HepG2 (cell line): Measurements from ENCODE around the gene GRB10. TPM values are rescaled to one million over a fixed set of nuclear protein-coding genes. Genes with fewer than 3 reads are reported as not detected.

Source experiments
- BCL6 ChIP-seq: IDR thresholded peaks from 2 replicates; pipeline ENCODE4 v1.6.1; 2016; ENCODE audit warnings: missing genetic modification reagents, missing compliant biosample characterization
- CREB1 ChIP-seq, 2 experiments: fragments of 450-650 bp in 1 of 2; IDR thresholded peaks; 2 replicates each; pipeline ENCODE4 v1.6.1; 2016 to 2017; ENCODE audit warnings: control low read depth in 1 of 2, mild to moderate bottlenecking in 1 of 2, missing compliant biosample characterization in 1 of 2, missing genetic modification characterization in 1 of 2
- DPF2 ChIP-seq: sonication (generic); formaldehyde crosslinking; IDR thresholded peaks from 2 replicates; pipeline ENCODE4 v1.4.0; 2020; ENCODE audit warnings: mild to moderate bottlenecking, low read depth, missing genetic modification reagents, borderline replicate concordance
- FOXA1 ChIP-seq, 2 experiments: fragments of 450-650 bp in 1 of 2; sonication (generic) in 1 of 2; formaldehyde crosslinking in 1 of 2; IDR thresholded peaks; 2 replicates each; pipeline versions ENCODE4 v1.4.0 to v1.6.1; 2016 to 2020; ENCODE audit warnings: missing genetic modification reagents in 1 of 2
- GTF3A ChIP-seq: sonication (generic); formaldehyde crosslinking; conservative IDR thresholded peaks from 2 replicates; pipeline ENCODE4 v1.4.0; 2020; ENCODE audit warnings: mild to moderate bottlenecking, missing genetic modification reagents
- GZF1 ChIP-seq: sonication (generic); formaldehyde crosslinking; IDR thresholded peaks from 2 replicates; pipeline ENCODE4 v1.5.1; 2020; ENCODE audit warnings: mild to moderate bottlenecking, missing genetic modification reagents
- HHEX ChIP-seq: IDR thresholded peaks from 2 replicates; pipeline ENCODE4 v1.6.1; 2016; ENCODE audit warnings: control low read depth
- KDM6A ChIP-seq: IDR thresholded peaks from 2 replicates; pipeline ENCODE4 v1.6.1; 2016; ENCODE audit warnings: low read depth
- MED1 ChIP-seq: sonication (generic); formaldehyde crosslinking; IDR thresholded peaks from 2 replicates; pipeline ENCODE4 v1.4.0; 2020; ENCODE audit warnings: missing genetic modification reagents
- MIER2 ChIP-seq: IDR thresholded peaks from 2 replicates; pipeline ENCODE4 v1.6.1; 2016; ENCODE audit warnings: missing biosample characterization, missing genetic modification reagents
- MIER3 ChIP-seq: IDR thresholded peaks from 2 replicates; pipeline ENCODE4 v1.6.1; 2016; ENCODE audit warnings: missing compliant biosample characterization, borderline replicate concordance
- NKX3-1 ChIP-seq: sonication (generic); formaldehyde crosslinking; IDR thresholded peaks from 2 replicates; pipeline ENCODE4 v1.5.0; 2020; ENCODE audit warnings: missing genetic modification reagents
- PRMT3 ChIP-seq: sonication (generic); formaldehyde crosslinking; IDR thresholded peaks from 2 replicates; pipeline ENCODE4 v1.8.1; 2022; ENCODE audit warnings: low read depth, mild to moderate bottlenecking, moderate library complexity, missing genetic modification reagents, borderline replicate concordance
- RBFOX2 ChIP-seq: fragments of 200-400 bp; formaldehyde crosslinking; IDR thresholded peaks from 2 replicates; pipeline ENCODE4 v1.6.1; 2017; ENCODE audit warnings: low read depth, mild to moderate bottlenecking, low read length
- REXO4 ChIP-seq: sonication (generic); formaldehyde crosslinking; IDR thresholded peaks from 2 replicates; pipeline ENCODE4 v1.8.0; 2022; ENCODE audit warnings: missing genetic modification reagents, mild to moderate bottlenecking, borderline replicate concordance
- RFX5 ChIP-seq: IDR thresholded peaks from 2 replicates; pipeline ENCODE4 v1.6.1; 2011; ENCODE audit warnings: low read depth, low read length, improper control_type of control experiment
- RORA ChIP-seq: sonication (generic); formaldehyde crosslinking; IDR thresholded peaks from 2 replicates; pipeline ENCODE4 v1.5.0; 2020; ENCODE audit warnings: mild to moderate bottlenecking, missing genetic modification reagents, moderate library complexity
- SAP130 ChIP-seq: IDR thresholded peaks from 2 replicates; pipeline ENCODE4 v1.6.1; 2016; ENCODE audit warnings: low read depth
- SOX6 ChIP-seq, 2 experiments: fragments of 450-650 bp in 1 of 2; sonication (generic) in 1 of 2; formaldehyde crosslinking in 1 of 2; IDR thresholded peaks; 2 replicates each; pipeline versions ENCODE4 v1.4.0 to v1.6.1; 2017 to 2020; ENCODE audit warnings: antibody characterized with exemption in 1 of 2, mild to moderate bottlenecking in 1 of 2, missing genetic modification reagents in 1 of 2
- TBL1XR1 ChIP-seq: fragments of 150-350 bp; IDR thresholded peaks from 2 replicates; pipeline ENCODE4 v1.6.1; 2014; ENCODE audit warnings: borderline replicate concordance, low read length; ENCODE audit not compliant: partially characterized antibody
- TRIM24 ChIP-seq: sonication (generic); formaldehyde crosslinking; IDR thresholded peaks from 2 replicates; pipeline ENCODE4 v1.8.0; 2022; ENCODE audit warnings: mild to moderate bottlenecking, missing genetic modification reagents
- ZNF260 ChIP-seq: sonication (generic); formaldehyde crosslinking; IDR thresholded peaks from 2 replicates; pipeline ENCODE4 v1.4.0; 2020; ENCODE audit warnings: missing genetic modification reagents, low read depth, mild to moderate bottlenecking, borderline replicate concordance
- ZNF501 ChIP-seq: sonication (generic); formaldehyde crosslinking; IDR thresholded peaks from 2 replicates; pipeline ENCODE4 v1.5.1; 2020; ENCODE audit warnings: mild to moderate bottlenecking, moderate library complexity, missing genetic modification reagents
- polyA plus RNA-seq, 8 experiments: library from polyadenylated mRNA; depleted of rRNA in 3 of 8; stranded (reverse) in 7 of 8; unstranded in 1 of 8; fragments of >200 nt; fragmentation: Illumina TruSeq in 4 of 8; extraction: Trizol in 4 of 8; gene quantifications; 2 replicates each; pipeline versions ENCODE4 v1.2.1 to v1.2.3, GENCODE V29; 2011 to 2016; ENCODE audit warnings: low read depth in 4 of 8, missing spikeins in 1 of 8, mixed read lengths in 1 of 8; ENCODE audit not compliant: insufficient read depth in 1 of 8
- total RNA-seq, 5 experiments: library from RNA; depleted of rRNA; stranded (reverse); fragments of >200 nt; fragmentation: Illumina TruSeq; extraction: Trizol; gene quantifications; 2 replicates each; pipeline ENCODE4 v1.2.3, GENCODE V29; 2016; ENCODE audit warnings: low read depth in 1 of 5
- TF ChIP-seq, protein P1 (sequence below): sonication (generic); formaldehyde crosslinking; IDR thresholded peaks from 2 replicates; pipeline ENCODE4 v1.4.0; 2020; ENCODE audit warnings: missing genetic modification reagents, mild to moderate bottlenecking, borderline replicate concordance
- TF ChIP-seq, protein P2 (sequence below), 2 experiments: fragments of 450-650 bp in 1 of 2; sonication (generic) in 1 of 2; formaldehyde crosslinking; IDR thresholded peaks; 2 replicates each; pipeline versions ENCODE4 v1.5.0 to v1.8.0; 2020 to 2022; ENCODE audit warnings: mild to moderate bottlenecking in 1 of 2, missing genetic modification reagents in 1 of 2
- TF ChIP-seq, protein P3 (sequence below): IDR thresholded peaks from 2 replicates; pipeline ENCODE4 v1.4.0; 2020; ENCODE audit warnings: mild to moderate bottlenecking, missing genetic modification reagents

GRB10 gene
- total and polyA plus RNA-seq, 2 of the 13 experiments (the other 11 are each of a cell fraction or from before 2014, with no cell fraction given) = 4.0 to 6.8 TPM

DNA sequence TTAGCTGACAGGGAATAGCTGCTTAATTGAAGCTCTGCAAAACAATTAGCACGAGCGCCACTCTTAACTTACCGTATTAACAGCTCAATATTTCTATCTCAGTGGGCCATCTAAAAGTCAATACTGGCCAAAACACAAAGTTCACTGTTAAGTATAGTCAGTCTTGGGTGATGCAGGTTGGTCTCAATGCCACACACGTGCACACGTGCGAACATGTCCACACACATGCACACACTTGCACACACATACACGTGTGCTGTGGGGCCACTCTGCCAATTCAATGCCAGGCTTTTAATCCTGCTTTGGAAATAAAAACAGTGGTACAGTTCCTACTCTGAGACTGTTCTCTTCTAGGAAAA lies 105.1 kb downstream of the GRB10 start (continued):
- TF ChIP-seq NKX3-1 = no peak
- peak; percentile 28; the same call in 1 of the 2 replicates for TF ChIP-seq HHEX (CRISPR knock-in tag)
- peak; percentile 20; the same call in 1 of the 2 replicates for TF ChIP-seq DPF2 (CRISPR knock-in tag)
- TF ChIP-seq SAP130 (CRISPR knock-in tag) = peak; percentile 29; the same call in 1 of the 2 replicates
- peak; percentile 59 for TF ChIP-seq ZNF501
- no peak for TF ChIP-seq MIER3 (CRISPR knock-in tag)
- no peak for TF ChIP-seq RORA (CRISPR knock-in tag)
- no peak for TF ChIP-seq RFX5
- no peak for TF ChIP-seq ZNF260
- peak; percentile 57; the same call in 1 of the 2 replicates for TF ChIP-seq BCL6 (CRISPR knock-in tag)
- no peak for TF ChIP-seq REXO4 (CRISPR knock-in tag)
- TF ChIP-seq, protein P1, sequence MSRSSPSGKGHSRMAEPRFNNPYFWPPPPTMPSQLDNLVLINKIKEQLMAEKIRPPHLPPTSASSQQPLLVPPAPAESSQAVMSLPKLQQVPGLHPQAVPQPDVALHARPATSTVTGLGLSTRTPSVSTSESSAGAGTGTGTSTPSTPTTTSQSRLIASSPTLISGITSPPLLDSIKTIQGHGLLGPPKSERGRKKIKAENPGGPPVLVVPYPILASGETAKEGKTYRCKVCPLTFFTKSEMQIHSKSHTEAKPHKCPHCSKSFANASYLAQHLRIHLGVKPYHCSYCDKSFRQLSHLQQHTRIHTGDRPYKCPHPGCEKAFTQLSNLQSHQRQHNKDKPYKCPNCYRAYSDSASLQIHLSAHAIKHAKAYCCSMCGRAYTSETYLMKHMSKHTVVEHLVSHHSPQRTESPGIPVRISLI (CRISPR knock-in tag) = no peak
- TF ChIP-seq, protein P2, sequence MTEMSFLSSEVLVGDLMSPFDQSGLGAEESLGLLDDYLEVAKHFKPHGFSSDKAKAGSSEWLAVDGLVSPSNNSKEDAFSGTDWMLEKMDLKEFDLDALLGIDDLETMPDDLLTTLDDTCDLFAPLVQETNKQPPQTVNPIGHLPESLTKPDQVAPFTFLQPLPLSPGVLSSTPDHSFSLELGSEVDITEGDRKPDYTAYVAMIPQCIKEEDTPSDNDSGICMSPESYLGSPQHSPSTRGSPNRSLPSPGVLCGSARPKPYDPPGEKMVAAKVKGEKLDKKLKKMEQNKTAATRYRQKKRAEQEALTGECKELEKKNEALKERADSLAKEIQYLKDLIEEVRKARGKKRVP (CRISPR knock-in tag; IDR thresholded peaks at IDR 0.05) = 0 out of 4 replicates have a peak, but pooled peaks of 1 of the 2 experiments have one; percentile 14
- no peak for TF ChIP-seq SOX6 (IDR thresholded peaks at IDR 0.05)
- peak; percentile 72 for TF ChIP-seq SOX6 (CRISPR knock-in tag; IDR thresholded peaks at IDR 0.05)
- 0 out of 2 replicates have a peak, but pooled peaks have one; percentile 13 for TF ChIP-seq KDM6A (CRISPR knock-in tag)
- TF ChIP-seq PRMT3 = no peak
- TF ChIP-seq CREB1 (IDR thresholded peaks at IDR 0.05) = no peak
- TF ChIP-seq CREB1 (CRISPR knock-in tag; IDR thresholded peaks at IDR 0.05) = peak; percentile 24; the same call in 1 of the 2 replicates
- peak; percentile 95 for TF ChIP-seq GZF1 (CRISPR knock-in tag)
- no peak for TF ChIP-seq FOXA1 (IDR thresholded peaks at IDR 0.05)
- peak; percentile 76 for TF ChIP-seq FOXA1 (CRISPR knock-in tag; IDR thresholded peaks at IDR 0.05)
- TF ChIP-seq RBFOX2 = no peak
- TF ChIP-seq MED1 (CRISPR knock-in tag) = peak; percentile 29; the same call in 1 of the 2 replicates
- no peak for TF ChIP-seq MIER2 (CRISPR knock-in tag)
- TF ChIP-seq, protein P3, sequence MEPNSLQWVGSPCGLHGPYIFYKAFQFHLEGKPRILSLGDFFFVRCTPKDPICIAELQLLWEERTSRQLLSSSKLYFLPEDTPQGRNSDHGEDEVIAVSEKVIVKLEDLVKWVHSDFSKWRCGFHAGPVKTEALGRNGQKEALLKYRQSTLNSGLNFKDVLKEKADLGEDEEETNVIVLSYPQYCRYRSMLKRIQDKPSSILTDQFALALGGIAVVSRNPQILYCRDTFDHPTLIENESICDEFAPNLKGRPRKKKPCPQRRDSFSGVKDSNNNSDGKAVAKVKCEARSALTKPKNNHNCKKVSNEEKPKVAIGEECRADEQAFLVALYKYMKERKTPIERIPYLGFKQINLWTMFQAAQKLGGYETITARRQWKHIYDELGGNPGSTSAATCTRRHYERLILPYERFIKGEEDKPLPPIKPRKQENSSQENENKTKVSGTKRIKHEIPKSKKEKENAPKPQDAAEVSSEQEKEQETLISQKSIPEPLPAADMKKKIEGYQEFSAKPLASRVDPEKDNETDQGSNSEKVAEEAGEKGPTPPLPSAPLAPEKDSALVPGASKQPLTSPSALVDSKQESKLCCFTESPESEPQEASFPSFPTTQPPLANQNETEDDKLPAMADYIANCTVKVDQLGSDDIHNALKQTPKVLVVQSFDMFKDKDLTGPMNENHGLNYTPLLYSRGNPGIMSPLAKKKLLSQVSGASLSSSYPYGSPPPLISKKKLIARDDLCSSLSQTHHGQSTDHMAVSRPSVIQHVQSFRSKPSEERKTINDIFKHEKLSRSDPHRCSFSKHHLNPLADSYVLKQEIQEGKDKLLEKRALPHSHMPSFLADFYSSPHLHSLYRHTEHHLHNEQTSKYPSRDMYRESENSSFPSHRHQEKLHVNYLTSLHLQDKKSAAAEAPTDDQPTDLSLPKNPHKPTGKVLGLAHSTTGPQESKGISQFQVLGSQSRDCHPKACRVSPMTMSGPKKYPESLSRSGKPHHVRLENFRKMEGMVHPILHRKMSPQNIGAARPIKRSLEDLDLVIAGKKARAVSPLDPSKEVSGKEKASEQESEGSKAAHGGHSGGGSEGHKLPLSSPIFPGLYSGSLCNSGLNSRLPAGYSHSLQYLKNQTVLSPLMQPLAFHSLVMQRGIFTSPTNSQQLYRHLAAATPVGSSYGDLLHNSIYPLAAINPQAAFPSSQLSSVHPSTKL = peak; percentile 85
- TF ChIP-seq TRIM24 (CRISPR knock-in tag) = no peak
- no peak for TF ChIP-seq GTF3A (CRISPR knock-in tag)
- no peak for TF ChIP-seq TBL1XR1
